ENCODE measurements around the gene ARHGAP26. TPM values are rescaled to one million over a fixed set of nuclear protein-coding genes. Genes with fewer than 3 reads are reported as not detected.

ARHGAP26 gene
- total RNA-seq, 1 experiment from 2014 or later, result 34.5 TPM

- CTCF ChIA-PET, result no interaction called here
Measured at GRCh38 chr5:143086546-143086907, 316.4 kb downstream of the ARHGAP26 start.

GRCh38 chr5:143086908-143087637 lies 316.9 kb downstream of the ARHGAP26 start:
- Histone ChIP-seq H3K9me3 (ENCODE audit: control insufficient read depth in 1 of 2, insufficient read depth in 1 of 2, low read depth in 1 of 2, low read length in 2 of 2) (no peaks in the 10 kb centered on the region), H3K36me3 (ENCODE audit: control insufficient read depth in 1 of 2, insufficient read depth in 2 of 2, low read length in 2 of 2) (no peaks in the 10 kb centered on the region), H3K9ac (ENCODE audit: low read length) (no peak overlapping the region), H2AFZ (ENCODE audit: low read depth, low read length, poor library complexity, severe bottlenecking) (no peak overlapping the region), H4K20me1 (ENCODE audit: insufficient read depth) (no peaks in the 10 kb centered on the region), H3K4me3 (replicated peaks in 1 of 2; ENCODE audit: low read depth in 1 of 2, low read length in 2 of 2) (no peak overlapping the region), H3K9me2 (ENCODE audit: insufficient read depth) (no peaks in the 10 kb centered on the region), H3K4me2 (ENCODE audit: low read length) (peak overlapping the region; percentile 18), H3K27me3 (ENCODE audit: insufficient read depth, low read length) (no peaks in the 10 kb centered on the region), H3K27ac (ENCODE audit: low read depth, low read length) (peak overlapping the region; percentile 20; the same call in 1 of the 2 replicates), H3K79me2 (ENCODE audit: insufficient read depth, low read length) (no peaks in the 10 kb centered on the region), H3K4me1 (ENCODE audit: control insufficient read depth in 1 of 2, insufficient read depth in 2 of 2, low read length in 2 of 2) (peaks cover 13 to 31% of the 10 kb centered on the region in 2 experiments)
- ChIA-PET CTCF (no interaction called here), RAD21 (ENCODE audit: low non-redundant PET in 1 of 2, low total read pairs in 2 of 2, uncharacterized antibody in 2 of 2, unreplicated experiment in 2 of 2) (no interaction called here), POLR2A (no interaction called here)
- intact Hi-C loops (cut with micrococcal nuclease), result no loop called here
- ATAC-seq (peak; percentile 50), DNase-seq (ENCODE audit: low read depth, low spot score) (no peak)
- BruUV-seq (replicated peaks), result no TSS peak
- TF ChIP-seq TCF7L2 (IDR thresholded peaks at IDR 0.05; ENCODE audit: borderline replicate concordance, extremely low read depth, insufficient read depth, insufficient read length) (peak; percentile 33), ELF1 (IDR thresholded peaks at IDR 0.05; ENCODE audit: borderline replicate concordance, low read depth) (no peak)

More at GRCh38 chr5:143086546-143086907, 316.4 kb downstream of the ARHGAP26 start:
- DNase-seq (ENCODE audit: low read depth, low spot score), result no peak
- ChIA-PET RAD21 (ENCODE audit: low non-redundant PET in 1 of 2, low total read pairs in 2 of 2, uncharacterized antibody in 2 of 2, unreplicated experiment in 2 of 2) (no interaction called here), POLR2A (no interaction called here)
- H3K27ac ChIP-seq (ENCODE audit: low read depth, low read length), result no peak overlapping the region
- no peaks in the 10 kb centered on the region for H3K79me2 ChIP-seq (ENCODE audit: insufficient read depth, low read length)
- no peaks in the 10 kb centered on the region for H3K36me3 ChIP-seq (ENCODE audit: control insufficient read depth in 1 of 2, insufficient read depth in 2 of 2, low read length in 2 of 2)
- intact Hi-C loops (cut with micrococcal nuclease), result no loop called here
- H3K4me3 ChIP-seq (replicated peaks in 1 of 2; ENCODE audit: low read depth in 1 of 2, low read length in 2 of 2), result no peak overlapping the region
- H3K4me2 ChIP-seq (ENCODE audit: low read length), result peak overlapping the region; percentile 18; the same call in 1 of the 2 replicates
- ATAC-seq, result peak; percentile 4; the same call in 1 of the 2 replicates
- H2AFZ ChIP-seq (ENCODE audit: low read depth, low read length, poor library complexity, severe bottlenecking), result no peak overlapping the region
- H3K9me3 ChIP-seq (ENCODE audit: control insufficient read depth in 1 of 2, insufficient read depth in 1 of 2, low read depth in 1 of 2, low read length in 2 of 2), result no peaks in the 10 kb centered on the region
- H3K9ac ChIP-seq (ENCODE audit: low read length), result no peak overlapping the region
- no TSS peak for BruUV-seq (replicated peaks)
- H3K9me2 ChIP-seq (ENCODE audit: insufficient read depth), result no peaks in the 10 kb centered on the region
- H3K27me3 ChIP-seq (ENCODE audit: insufficient read depth, low read length), result no peaks in the 10 kb centered on the region
- no peaks in the 10 kb centered on the region for H4K20me1 ChIP-seq (ENCODE audit: insufficient read depth)
- TF ChIP-seq POLR2A (IDR thresholded peaks at IDR 0.05; ENCODE audit: borderline replicate concordance, extremely low read depth, insufficient read depth, insufficient read length), result no peak
- no peak for TF ChIP-seq SRF (IDR thresholded peaks at IDR 0.05; ENCODE audit: low read depth)
- TF ChIP-seq TCF7L2 (IDR thresholded peaks at IDR 0.05; ENCODE audit: borderline replicate concordance, extremely low read depth, insufficient read depth, insufficient read length), result no peak
- no peak for TF ChIP-seq JUND (IDR thresholded peaks at IDR 0.05)
- no peak for TF ChIP-seq EGR1 (IDR thresholded peaks at IDR 0.05; ENCODE audit: low read depth)
- peaks cover 13 to 31% of the 10 kb centered on the region in 2 experiments for H3K4me1 ChIP-seq (ENCODE audit: control insufficient read depth in 1 of 2, insufficient read depth in 2 of 2, low read length in 2 of 2)
